ENCODE data around the gene SHH.

The SHH gene

GRCh38 chr7:155811895-155812761, at the start of gene SHH:
Gene SHH, minus strand, starts transcription at chr7:155812463. Its CDS starts 341 bp downstream, at chr7:155812122.
- DNase-seq: no peak

- no peak for DNase-seq
Measured at GRCh38 chr7:155861480-155861868, 49.2 kb upstream of the SHH start.

GRCh38 chr7:155860840-155861479, 48.7 kb upstream of the SHH start:
- DNase-seq: no peak

DNA sequence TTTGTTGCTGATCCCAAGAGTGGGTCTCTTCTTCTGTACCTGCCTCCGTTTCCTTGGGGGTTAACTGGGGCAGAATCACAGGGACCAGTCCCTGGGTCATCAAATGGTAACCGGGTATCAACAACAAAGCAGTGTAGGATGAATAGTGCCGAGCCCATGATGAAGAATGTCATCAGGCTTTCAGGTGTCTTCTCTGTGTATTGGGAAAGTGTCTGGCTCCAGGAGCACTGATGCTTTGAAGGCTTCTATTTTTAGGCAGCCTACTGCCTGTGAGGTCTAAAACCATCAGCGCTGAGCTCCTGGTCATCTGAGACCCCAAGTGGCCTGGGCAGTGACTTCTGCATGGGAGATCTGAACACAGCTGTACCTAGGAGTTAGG, 48.2 kb upstream of the SHH start:
- no peak for DNase-seq

DNA sequence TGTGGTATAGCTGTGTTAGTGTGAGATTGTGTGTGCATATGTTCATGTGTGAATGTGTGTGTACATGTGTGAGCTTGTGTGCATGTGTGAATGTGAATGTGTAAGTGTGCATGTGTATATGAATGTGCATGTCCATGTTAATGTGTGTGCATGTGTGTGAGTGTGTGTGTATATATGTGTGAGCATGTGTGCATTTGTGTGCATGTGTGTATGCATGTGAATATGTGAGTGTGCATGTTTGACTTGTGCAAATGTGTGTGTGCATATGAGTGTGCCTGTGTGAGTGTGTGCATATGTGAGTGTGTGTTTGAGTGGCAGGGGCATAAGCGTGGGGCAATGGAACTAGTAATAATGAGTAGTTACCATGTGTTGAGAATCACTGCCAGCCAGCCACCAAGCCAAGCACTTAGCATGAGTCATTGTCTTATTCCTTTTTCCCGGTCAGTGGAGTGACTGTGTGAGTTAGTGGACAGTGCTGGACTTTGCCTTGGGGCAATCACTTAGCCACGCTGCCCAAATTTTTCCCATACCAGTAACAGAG, 46.3 kb upstream of the SHH start:
- no peak for DNase-seq

- no peak for DNase-seq
Measured at GRCh38 chr7:155857141-155857540, 44.9 kb upstream of the SHH start.

GRCh38 chr7:155856656-155857055, 44.4 kb upstream of the SHH start:
- DNase-seq: no peak

DNA sequence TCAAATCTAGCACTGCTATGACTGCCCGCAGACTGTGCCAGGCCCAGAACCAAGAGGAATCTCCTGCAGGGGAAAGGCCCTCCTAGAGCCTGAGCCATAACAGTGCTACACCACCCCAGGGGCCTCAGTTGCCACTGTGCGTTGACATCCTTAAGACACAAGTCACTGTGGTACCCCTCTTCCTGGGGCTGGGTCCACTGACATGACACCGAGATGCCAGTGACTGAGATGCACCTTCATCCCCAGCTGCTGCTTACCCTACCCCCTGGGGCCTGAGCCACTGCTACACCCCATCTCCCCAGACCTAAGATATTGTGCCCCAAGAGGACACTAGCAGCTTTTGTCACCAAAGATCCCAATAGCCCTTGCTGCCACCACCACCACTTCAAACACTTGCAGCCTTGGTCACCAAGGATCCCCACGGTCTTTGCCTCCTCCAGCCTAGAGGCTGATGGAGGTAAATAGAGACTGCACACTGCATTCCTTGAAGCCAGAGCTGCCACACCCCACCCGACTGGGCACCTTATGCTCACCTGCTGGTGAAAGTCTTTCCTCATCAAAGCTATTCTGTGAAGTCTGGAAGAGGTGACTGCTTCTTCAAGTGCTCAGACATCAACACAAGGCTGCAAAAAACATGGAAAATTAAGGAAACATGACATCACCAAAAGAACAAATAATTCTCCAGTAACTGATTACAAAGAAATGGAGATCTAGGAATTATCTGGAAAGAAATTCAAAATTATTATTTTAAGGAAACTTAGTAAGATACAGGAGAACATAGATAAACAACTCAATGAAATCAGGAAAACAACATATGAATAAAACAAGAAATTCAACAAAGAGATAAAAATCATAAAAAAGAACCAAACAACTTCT, 40.4 kb upstream of the SHH start:
- no peak for DNase-seq

GRCh38 chr7:155851892-155852291, 39.6 kb upstream of the SHH start:
- no peak for DNase-seq

- no peak for DNase-seq
Measured at GRCh38 chr7:155850766-155851678, 38.8 kb upstream of the SHH start.

- DNase-seq: no peak
Measured at GRCh38 chr7:155850001-155850436, 37.8 kb upstream of the SHH start.

DNA sequence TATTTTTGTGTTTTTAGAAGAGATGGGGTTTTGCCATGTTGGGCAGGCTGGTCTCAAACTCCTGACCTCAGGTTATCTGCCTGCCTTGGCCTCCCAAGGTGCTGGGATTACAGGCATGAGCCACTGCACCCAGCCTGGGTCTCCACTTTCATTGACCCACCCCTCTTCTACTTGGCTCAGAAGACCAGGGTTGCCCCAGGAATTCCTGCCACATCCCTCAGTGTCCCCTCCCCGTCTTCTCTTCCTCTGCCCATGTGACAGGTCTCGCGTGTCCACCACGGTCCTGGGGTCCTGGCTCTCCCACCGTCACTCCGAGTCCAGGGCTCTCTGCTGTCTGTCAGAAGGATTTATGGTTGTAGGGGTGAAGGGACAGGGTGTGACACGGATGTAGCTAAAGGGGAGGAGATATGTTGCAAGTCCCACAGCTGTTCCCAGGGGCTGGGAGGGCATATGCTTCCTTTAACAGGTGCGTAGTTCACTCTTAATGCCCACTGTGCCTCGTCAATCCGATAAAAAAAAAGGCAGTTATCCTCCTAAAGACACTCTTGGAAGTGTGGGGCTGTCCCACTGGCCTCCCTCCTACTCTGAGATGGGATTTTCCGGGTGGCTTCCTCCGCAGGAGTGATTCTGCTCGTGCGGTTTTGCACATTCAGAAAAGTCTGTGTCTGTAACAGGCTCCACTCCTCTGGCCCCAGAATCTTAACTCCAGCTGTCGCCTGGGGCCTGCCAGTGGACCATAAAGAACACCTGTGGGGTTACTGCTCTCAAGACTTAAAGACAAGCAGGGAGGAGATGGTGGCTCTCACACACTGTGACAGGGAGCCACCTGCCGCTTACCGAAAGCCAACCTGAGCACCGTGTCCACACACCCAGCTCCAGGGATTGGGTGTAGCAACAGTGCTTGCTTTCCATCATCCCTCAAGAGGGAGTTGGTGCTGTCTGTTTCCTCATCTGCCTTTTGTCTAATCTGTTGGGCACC, 36.7 kb upstream of the SHH start:
- DNase-seq: no peak

DNA sequence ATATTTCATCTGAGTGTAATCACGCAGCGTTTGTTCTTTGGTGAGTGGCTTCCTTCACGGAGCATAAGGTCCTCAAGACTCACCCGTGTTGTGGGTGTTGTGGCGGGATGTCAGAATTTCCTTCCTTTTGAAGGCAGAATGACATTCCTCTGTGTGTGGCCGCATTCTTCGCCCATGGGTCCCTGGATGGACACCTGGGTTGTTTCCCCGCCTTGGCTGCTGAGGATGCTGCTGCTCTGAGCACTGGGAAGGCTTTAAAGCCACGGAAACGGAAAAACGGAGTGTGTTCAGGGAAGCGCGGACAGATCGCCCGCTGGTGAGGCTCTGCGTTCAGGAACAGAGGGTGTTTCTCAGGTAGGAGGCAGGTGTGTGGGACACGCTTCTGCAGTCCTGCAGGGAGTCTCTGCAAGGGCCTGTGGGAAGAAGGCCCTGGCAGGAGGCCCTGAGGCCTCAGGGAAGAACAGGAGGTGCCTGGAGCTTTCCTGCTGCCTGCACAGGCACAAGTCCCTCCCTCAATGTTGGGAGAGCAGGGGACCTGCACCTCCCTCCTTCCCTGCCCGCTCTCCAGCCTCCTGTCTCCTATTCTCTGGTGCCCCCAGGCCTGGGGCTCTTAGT, 35.7 kb upstream of the SHH start:
- no peak for DNase-seq

DNA sequence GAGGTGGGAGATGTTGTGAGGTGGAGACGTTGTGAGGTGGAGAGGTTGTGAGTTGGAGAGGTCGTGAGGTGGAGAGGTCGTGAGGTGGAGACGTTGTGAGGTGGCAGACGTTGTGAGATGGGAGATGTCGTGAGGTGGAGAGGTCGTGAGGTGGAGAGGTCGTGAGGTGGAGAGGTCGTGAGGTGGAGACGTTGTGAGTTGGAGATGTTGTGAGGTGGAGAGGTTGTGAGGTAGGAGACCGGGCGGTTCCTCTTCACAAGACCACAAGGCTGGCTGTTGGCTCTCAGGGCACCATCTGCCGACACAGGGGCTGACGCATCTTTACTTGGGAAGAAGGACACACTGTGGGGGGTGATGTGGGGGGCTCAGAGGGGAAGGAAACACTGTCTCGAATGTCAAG, 34.7 kb upstream of the SHH start:
- DNase-seq: no peak

GRCh38 chr7:155846156-155846555, 33.9 kb upstream of the SHH start:
- DNase-seq: no peak

GRCh38 chr7:155845226-155845625, 33.0 kb upstream of the SHH start:
- no peak for DNase-seq

DNA sequence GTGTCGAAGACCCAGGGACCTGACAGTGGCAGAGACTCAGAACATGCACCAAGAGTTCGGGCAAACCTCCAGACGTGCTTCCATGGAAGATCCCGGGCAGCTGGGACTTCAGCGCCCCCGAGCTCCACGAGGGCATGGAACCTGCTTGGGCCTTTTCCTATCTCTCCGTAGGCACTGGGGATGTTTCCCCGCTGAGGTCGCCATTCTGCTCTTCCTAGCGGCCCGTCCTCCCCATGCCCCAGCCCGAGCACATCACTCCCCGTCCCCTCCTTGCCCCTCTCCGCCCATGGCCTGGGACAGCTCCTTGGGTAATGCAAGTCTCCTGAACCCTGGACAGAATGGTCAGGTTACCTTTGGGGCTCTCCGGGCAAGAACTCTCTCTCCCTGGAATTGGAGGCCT, 32.3 kb upstream of the SHH start:
- DNase-seq: no peak

DNA sequence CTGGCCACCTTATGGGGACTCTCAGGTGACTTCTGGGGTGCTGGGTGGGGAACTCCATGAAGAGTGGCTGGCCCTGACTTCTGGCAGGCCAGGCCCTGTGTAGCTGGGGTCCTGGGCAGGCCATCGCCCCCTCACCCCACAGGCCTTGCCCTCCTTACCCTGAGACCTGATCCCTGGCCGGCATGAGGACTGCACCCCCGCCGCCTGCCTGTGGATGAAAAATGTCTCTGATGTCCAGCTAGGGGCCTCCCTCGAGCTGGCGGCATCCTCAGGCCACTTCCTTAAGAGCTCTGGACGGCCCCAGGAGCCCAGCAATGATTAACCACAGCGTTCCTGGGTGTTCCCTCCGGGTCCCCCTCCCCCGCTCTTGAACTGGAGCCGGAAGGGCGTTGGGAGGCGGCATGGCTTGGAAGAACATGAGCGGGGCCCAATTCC, 31.8 kb upstream of the SHH start:
- no peak for DNase-seq

- DNase-seq: no peak
Measured at GRCh38 chr7:155843426-155844018, 31.3 kb upstream of the SHH start.

All from NCI-H446 treated with DMSO at 0.1 percent for 48 hours (cell line).